Measurements from ENCODE around the gene AXL.

The AXL gene

GRCh38 chr19:41241859-41242258 is 22.8 kb downstream of the AXL start:
- DNase-seq (no peak), ATAC-seq (ENCODE audit: insufficient read depth, low read depth) (no peak)
- Histone ChIP-seq H3K9me3 (ENCODE audit: insufficient read depth, low read length, severe bottlenecking) (no peaks in the 10 kb centered on the region), H3K4me3 (ENCODE audit: low read depth in 1 of 2, low read length in 2 of 2) (no peak overlapping the region), H3K4me2 (ENCODE audit: insufficient read depth, low read length) (no peak overlapping the region), H3K9ac (ENCODE audit: low read depth, low read length) (no peak overlapping the region), H3K4me1 (ENCODE audit: insufficient read depth, low read length) (no peaks in the 10 kb centered on the region), H3K27ac (ENCODE audit: low read length) (no peak overlapping the region), H3K27me3 (ENCODE audit: insufficient read depth, low read length, poor library complexity) (no peaks in the 10 kb centered on the region), H3K36me3 (ENCODE audit: insufficient read depth, low read length) (no peaks in the 10 kb centered on the region), H3K79me2 (ENCODE audit: insufficient read depth, low read length) (no peaks in the 10 kb centered on the region), H2AFZ (ENCODE audit: low read depth, low read length) (no peak overlapping the region), H4K20me1 (ENCODE audit: insufficient read depth, low read length) (no peaks in the 10 kb centered on the region)
- no peak for TF ChIP-seq EZH2 (IDR thresholded peaks at IDR 0.05; ENCODE audit: borderline replicate concordance, low read depth, low read length, severe bottlenecking)
- TF ChIP-seq CTCF (IDR thresholded peaks at IDR 0.05; ENCODE audit: borderline replicate concordance, extremely low read depth, low read length, poor library complexity, severe bottlenecking): no peak

- Histone ChIP-seq H3K27me3 (ENCODE audit: insufficient read depth, low read length, poor library complexity) (no peaks in the 10 kb centered on the region), H3K9me3 (ENCODE audit: insufficient read depth, low read length, severe bottlenecking) (no peaks in the 10 kb centered on the region), H3K4me2 (ENCODE audit: insufficient read depth, low read length) (no peak overlapping the region), H2AFZ (ENCODE audit: low read depth, low read length) (no peak overlapping the region), H3K36me3 (ENCODE audit: insufficient read depth, low read length) (no peaks in the 10 kb centered on the region), H3K27ac (ENCODE audit: low read length) (no peak overlapping the region), H3K4me3 (ENCODE audit: low read depth in 1 of 2, low read length in 2 of 2) (no peak overlapping the region), H3K4me1 (ENCODE audit: insufficient read depth, low read length) (no peaks in the 10 kb centered on the region), H3K9ac (ENCODE audit: low read depth, low read length) (no peak overlapping the region), H3K79me2 (ENCODE audit: insufficient read depth, low read length) (no peaks in the 10 kb centered on the region), H4K20me1 (ENCODE audit: insufficient read depth, low read length) (no peaks in the 10 kb centered on the region)
- no peak for DNase-seq
- no peak for TF ChIP-seq CTCF (IDR thresholded peaks at IDR 0.05; ENCODE audit: borderline replicate concordance, extremely low read depth, low read length, poor library complexity, severe bottlenecking)
- TF ChIP-seq EZH2 (IDR thresholded peaks at IDR 0.05; ENCODE audit: borderline replicate concordance, low read depth, low read length, severe bottlenecking): no peak
- ATAC-seq (ENCODE audit: insufficient read depth, low read depth): no peak
These were observed 25.1 kb downstream of the AXL start for GRCh38 chr19:41244117-41244516.

DNA sequence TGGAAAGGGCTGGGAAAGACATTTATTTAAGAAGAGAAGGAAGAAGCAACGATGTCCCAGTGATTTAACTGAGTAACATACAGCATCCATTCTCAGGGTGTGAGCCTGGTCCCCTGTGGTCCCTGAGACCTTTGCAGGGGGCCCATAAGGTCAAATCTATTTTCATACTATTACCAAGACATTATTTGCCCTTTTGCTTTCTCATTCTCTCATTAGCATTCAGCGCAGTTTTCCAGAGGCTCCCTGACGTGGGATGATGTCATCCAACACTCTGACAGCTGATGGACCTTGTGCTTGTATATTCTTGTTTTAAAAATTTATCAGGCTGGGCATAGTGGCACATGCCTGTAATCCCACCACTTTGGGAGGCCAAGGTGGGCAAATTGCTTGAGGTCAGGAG is 26.8 kb downstream of the AXL start:
- DNase-seq (no peak), ATAC-seq (ENCODE audit: insufficient read depth, low read depth) (no peak)
- Histone ChIP-seq H3K9me3 (ENCODE audit: insufficient read depth, low read length, severe bottlenecking) (no peaks in the 10 kb centered on the region), H3K4me2 (ENCODE audit: insufficient read depth, low read length) (no peak overlapping the region), H3K36me3 (ENCODE audit: insufficient read depth, low read length) (no peaks in the 10 kb centered on the region), H4K20me1 (ENCODE audit: insufficient read depth, low read length) (no peaks in the 10 kb centered on the region), H3K27ac (ENCODE audit: low read length) (no peak overlapping the region), H3K9ac (ENCODE audit: low read depth, low read length) (no peak overlapping the region), H3K4me3 (ENCODE audit: low read depth in 1 of 2, low read length in 2 of 2) (no peak overlapping the region), H2AFZ (ENCODE audit: low read depth, low read length) (no peak overlapping the region), H3K4me1 (ENCODE audit: insufficient read depth, low read length) (no peaks in the 10 kb centered on the region), H3K27me3 (ENCODE audit: insufficient read depth, low read length, poor library complexity) (no peaks in the 10 kb centered on the region), H3K79me2 (ENCODE audit: insufficient read depth, low read length) (no peaks in the 10 kb centered on the region)
- no peak for TF ChIP-seq EZH2 (IDR thresholded peaks at IDR 0.05; ENCODE audit: borderline replicate concordance, low read depth, low read length, severe bottlenecking)
- TF ChIP-seq CTCF (IDR thresholded peaks at IDR 0.05; ENCODE audit: borderline replicate concordance, extremely low read depth, low read length, poor library complexity, severe bottlenecking): no peak

GRCh38 chr19:41248895-41249294 is 29.9 kb downstream of the AXL start:
- Histone ChIP-seq H3K36me3 (ENCODE audit: insufficient read depth, low read length) (no peaks in the 10 kb centered on the region), H3K4me1 (ENCODE audit: insufficient read depth, low read length) (no peaks in the 10 kb centered on the region), H4K20me1 (ENCODE audit: insufficient read depth, low read length) (no peaks in the 10 kb centered on the region), H3K9ac (ENCODE audit: low read depth, low read length) (no peak overlapping the region), H2AFZ (ENCODE audit: low read depth, low read length) (no peak overlapping the region), H3K4me2 (ENCODE audit: insufficient read depth, low read length) (no peak overlapping the region), H3K9me3 (ENCODE audit: insufficient read depth, low read length, severe bottlenecking) (no peaks in the 10 kb centered on the region), H3K79me2 (ENCODE audit: insufficient read depth, low read length) (no peaks in the 10 kb centered on the region), H3K4me3 (ENCODE audit: low read depth in 1 of 2, low read length in 2 of 2) (no peak overlapping the region), H3K27me3 (ENCODE audit: insufficient read depth, low read length, poor library complexity) (no peaks in the 10 kb centered on the region), H3K27ac (ENCODE audit: low read length) (no peak overlapping the region)
- TF ChIP-seq EZH2 (IDR thresholded peaks at IDR 0.05; ENCODE audit: borderline replicate concordance, low read depth, low read length, severe bottlenecking): no peak
- TF ChIP-seq CTCF (IDR thresholded peaks at IDR 0.05; ENCODE audit: borderline replicate concordance, extremely low read depth, low read length, poor library complexity, severe bottlenecking): peak; percentile 15
- ATAC-seq (ENCODE audit: insufficient read depth, low read depth) (peak; percentile 64; the same call in 1 of the 3 replicates), DNase-seq (no peak)
